Measurements from ENCODE around the gene ACOX2.

GRCh38 chr3:58496206-58496857 lies 40.7 kb downstream of the ACOX2 start:
- TF ChIP-seq CTCF (IDR thresholded peaks at IDR 0.05) (no peak), POLR2AphosphoS5 (IDR thresholded peaks at IDR 0.05) (no peak)

Data from gastroesophageal sphincter (tissue), 3 donors.